Stimulated activated CD4-positive, alpha-beta T cell treated with anti-CD3 and anti-CD28 coated beads, TNF-alpha, amount 100 ng/mL, for 4 hours (primary cell): ENCODE measurements around the gene WRNIP1.
"Not testable (repeated sequence)": the region's sequence is repeated elsewhere in the genome, so short reads cannot be mapped to it uniquely, and the experiment has no call there.

Experiments used
- DNase-seq, 3 experiments: peaks; one replicate each; pipeline ENCODE4 v3.0.0-alpha.2; 2020; ENCODE audit warnings: low read depth in 3 of 3

Gene WRNIP1

DNA sequence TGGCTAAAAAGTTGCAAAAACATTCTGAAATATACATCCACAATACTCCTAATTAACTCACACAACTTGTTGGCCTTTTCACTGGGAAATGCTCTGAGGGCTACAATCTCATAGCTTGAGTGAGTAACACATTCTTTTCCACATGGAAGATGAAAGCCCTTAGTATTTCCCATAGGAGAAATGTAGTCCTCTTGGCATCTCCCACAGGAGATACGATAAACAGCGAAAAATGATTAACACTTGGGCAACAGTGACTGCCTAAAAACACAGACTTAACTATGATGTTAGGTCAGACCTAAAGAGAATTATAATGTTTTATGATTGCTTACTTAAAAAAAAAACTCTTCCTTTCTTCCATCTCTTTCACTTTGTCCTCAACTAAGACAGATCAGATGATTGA is 23.4 kb upstream of the WRNIP1 start:
- DNase-seq = no peak

DNA sequence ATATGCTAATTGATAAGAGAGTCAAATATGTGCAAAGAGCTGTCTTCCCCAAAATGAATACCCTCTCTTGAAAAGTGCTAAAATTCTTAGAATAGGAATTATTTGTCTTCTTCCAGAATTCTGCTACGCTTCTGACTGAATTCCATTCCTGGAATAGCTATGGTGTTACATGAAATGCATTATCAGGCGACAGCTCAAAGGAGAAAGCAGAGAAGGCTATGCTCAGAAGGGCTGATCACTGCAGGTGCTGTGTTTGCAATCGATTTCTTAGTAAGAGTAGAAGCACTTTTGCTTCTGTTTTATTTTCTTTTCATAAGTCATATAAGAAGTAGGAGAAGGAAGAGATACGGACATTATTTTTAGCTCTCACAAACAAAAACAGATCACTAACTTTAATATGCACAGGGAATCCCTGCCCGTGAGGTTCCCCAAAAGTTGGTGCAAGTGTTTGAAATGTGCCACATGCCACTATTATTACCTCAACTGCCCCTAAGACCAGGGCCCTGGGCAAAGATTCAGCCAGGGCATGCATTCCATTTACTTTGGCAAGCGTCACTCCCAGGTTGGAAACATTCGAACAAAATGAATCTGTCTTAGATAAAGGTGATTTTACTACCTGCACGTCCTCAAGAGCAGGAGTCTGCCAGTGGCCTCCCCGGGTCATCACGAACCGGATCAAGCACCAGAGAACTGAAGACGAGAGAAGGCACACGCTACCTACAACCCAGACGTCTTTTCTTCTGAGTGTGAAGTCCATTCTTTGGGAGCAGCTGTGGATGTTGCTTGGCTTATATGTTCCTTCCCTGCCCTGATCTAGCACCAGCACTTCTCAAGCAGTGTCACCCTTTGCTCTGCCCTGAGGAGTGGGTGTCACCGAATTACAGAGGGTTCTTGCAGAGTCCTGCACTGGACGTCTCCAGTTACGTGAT is 21.6 kb upstream of the WRNIP1 start:
- DNase-seq = no peak

DNA sequence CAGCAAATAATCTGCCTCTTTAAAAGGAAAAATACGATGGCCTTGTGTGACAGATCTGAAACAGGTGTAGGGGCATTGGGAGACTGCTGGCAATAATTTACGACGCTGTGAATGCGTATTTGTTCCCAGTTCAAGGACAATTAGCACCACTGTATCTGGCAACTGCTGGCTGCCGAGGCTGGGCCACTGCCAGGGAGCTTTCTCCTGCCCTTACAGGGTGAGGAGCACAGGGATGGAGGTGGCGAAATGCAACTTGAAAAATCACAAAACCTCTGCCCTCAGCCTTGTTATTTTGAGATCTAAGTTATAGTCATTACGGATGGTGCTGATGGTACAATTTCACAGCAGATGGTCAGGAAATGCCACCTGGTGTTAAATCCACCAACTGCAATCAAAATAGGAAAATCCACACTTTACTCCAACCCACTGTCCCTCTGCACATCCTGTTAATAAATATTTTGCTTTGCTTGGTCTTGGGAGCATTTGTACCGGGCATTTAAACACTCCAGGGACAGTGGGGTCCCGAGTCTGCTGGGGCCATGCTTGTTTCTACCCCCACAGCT is 20.9 kb upstream of the WRNIP1 start:
- DNase-seq = no peak

DNA sequence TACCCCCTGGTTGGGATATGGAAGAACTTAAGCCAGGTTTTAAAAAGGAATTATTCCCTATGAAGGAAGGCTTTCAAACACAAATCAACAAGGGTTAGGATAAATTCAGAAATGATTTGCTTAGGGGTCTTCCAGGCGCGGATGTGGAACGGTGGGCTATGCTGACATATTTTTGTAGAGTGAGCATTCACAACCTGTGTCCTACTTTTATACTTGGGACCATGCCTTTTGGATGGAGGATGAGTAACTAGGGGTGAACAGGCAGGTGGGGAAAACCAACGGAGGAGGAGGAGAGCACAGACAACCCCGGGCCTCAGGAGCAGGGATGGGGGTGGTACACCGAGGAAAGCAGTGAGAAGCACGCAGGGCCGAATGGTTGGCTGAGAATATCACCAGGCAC is 20.4 kb upstream of the WRNIP1 start:
- DNase-seq = no peak

DNA sequence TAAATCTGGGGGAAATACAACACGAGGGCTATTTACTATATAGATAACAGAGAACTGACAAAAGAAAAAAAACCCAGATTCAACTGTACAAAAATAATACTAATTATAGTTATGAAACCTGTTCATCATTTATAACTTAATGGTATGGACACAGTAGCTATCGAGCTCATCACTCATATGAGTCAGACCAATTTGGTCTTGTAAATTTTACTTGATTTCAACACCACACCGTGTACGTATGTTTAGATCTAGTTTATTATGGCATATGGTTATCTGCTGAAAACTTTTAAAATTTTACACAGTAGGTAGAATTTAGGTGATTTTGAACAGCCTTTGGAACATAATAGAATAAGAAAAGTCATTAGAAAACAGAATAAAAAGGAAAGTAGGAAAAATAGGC is 19.9 kb upstream of the WRNIP1 start:
- no peak for DNase-seq

DNA sequence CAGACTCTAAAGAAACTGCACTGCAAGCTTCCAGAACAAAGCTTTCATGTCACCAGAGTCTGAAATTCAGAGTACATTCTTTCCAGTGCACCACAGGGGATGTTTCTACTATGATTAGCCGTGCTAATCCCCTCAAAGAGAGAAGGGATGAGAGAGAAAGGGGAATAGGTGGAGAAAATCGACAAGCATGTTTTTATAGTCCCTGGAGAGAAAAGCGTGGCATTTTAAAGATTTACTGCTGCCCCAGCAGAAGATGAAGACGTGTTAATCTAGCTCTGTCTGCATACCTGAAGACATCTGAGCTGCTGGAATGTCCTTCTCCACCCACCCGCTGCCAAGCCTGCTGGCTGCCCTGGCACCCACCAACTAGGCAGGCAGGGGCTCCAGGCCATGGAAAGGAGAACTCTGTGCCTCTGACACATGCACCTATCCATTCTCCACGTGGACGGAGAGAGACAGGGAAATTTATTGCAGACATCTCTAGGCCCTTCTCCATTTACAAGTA is 18.6 kb upstream of the WRNIP1 start:
- DNase-seq = no peak

DNA sequence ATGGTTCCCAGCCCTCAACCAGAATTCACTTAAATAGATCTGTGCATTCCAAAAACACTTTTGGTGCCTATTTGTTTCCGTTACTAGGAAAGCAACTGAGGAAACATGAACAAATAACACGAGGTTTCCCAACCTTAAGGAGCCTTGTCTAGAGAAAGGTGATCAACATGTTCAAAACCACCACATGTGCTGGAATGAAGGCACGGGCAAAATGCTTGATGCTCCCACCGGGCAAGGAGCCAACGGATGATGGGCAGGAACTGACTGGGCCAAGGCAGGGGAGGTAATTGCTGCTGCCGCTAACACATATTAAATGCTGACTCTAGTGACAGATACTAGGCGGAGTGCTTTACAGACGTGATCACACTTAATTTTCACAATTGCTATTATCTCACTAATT is 17.0 kb upstream of the WRNIP1 start:
- DNase-seq = no peak

DNA sequence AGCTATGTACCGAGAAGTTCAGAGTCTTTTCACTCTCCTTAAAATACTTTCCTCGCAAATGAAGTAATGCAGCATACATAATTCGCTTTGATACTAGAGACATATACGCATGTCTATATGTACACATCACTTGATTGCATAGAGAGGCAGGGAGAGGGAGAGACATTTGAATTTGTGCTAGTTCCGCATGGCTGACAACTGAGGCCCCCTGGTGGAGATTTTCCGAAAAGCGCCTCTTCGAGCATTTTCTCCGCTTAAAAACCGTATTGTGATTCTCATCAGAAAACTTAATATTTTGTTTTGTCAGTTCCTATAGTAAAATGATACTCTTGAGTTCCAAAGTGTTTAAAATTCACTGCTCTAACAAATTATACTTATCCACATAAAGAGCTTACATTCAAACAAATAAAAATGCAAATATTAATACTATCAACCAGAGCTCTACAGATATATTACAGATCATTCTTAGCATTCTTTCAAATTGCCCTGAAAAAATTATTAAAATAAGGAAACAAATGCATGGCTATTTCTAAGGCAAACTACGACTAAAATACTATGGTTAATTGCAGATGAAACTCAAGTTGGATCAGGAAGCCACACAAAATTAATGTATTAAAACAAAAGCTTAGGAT is 15.1 kb upstream of the WRNIP1 start:
- DNase-seq = peak; percentile 38 to 44 (median 41)

DNA sequence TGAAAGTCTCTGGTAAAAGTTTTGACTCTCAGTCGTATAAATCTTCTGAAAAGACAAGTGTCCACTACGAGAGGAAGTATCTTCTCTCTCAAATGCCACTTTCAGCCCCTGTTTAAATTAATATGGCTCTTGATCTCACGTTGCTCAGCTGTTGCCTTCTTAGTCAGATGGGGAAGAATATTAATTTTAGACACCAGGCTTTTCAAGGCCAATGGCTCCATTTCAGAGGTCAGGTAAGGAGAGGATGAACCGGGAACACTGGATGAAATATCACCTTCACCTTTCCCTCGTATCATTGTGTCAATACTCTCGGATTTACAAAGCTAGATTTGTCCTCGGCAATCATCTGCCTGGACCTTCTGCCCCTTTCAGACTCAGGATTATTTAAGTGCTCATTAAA is 14.4 kb upstream of the WRNIP1 start, which contains the start of gene MYLK4:
Gene MYLK4 (minus strand): TSS at position 91 of the 400 bp plus-strand sequence. CDS start 1,628 bp downstream, outside the sequence.
- no peak for DNase-seq

DNA sequence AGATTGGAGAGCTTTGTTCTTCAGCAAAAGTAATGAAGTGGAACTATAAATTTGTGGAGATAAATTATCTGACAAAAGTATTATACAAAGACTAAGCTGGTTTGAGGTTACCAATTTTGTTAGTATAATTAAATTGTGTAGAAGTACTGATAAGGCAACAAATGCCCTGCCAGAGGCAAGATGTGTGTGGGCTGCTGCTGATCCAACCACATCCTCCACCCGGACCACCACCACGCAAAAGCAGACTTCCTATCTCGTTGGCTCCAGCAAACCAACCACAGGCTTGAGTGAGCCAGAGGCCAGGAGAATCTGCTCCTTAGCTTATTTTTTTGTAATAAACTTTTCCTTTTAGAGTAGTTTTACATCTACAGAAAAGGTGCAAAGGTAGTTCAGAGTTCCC is 13.3 kb upstream of the WRNIP1 start:
- DNase-seq = no peak

DNA sequence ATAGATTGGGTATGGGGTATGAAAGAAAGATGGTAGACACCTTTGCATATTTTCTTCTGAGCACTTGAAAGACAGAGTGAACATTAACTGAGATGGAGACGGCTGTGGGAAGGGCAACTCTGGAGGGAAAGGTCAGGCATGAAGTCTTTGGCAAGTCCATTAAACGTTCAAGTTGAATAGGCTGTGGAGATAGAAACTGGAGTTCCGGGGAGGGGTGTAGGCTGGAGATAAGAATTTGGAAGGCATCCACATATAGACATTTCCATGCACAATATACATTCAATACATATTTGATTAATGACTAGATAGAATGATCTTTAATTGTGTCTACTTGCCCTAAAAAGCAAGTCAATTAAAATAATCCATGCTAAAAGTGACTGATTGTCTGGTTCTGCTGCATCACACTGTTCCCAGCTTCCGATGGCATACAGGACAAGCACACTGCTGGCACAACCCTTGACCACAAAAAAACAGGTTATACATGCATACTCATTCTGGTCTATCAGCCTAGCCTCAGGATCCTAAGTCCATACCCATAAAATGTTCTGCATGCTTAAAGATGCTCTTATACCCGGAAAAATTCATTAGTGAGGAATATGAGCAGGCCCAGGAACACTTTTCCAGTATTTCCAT is 12.6 kb upstream of the WRNIP1 start:
- no peak for DNase-seq

DNA sequence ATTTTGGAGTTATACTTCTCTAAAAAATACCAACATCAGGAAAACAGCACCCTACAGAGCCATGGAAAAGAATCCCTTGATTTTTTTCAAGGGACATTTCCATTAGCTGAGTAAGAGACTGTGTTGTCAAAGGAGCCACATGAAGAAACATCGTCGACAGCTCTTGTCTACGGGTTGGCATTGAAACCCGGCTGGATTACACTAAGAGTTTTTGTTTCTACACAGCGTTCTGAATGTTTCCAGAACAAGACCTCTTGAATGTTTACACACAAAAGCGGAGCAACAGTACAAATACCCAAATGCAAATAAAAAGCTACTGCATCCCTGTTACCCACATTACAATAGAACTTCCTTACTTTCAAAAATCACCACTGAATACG is 12.1 kb upstream of the WRNIP1 start:
- no peak for DNase-seq

DNA sequence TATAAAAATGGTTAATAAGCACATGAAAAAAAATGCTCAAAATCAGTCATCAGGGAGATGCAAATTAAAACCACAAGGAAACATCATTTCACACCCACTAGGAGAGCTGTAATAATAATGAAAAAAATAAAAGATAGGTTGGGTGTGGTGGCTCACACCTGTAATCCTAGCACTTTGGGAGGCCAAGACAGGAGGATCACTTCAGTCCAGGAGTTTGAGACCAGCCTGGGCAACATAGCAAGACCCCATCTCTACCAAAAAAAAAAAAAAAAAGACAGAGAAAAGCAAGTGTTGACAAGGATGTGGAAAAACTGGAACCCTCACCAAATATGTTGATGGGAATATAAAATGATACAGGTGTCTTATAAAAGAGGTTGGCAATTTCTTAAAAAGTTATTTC is 11.4 kb upstream of the WRNIP1 start:
- DNase-seq = no peak

DNA sequence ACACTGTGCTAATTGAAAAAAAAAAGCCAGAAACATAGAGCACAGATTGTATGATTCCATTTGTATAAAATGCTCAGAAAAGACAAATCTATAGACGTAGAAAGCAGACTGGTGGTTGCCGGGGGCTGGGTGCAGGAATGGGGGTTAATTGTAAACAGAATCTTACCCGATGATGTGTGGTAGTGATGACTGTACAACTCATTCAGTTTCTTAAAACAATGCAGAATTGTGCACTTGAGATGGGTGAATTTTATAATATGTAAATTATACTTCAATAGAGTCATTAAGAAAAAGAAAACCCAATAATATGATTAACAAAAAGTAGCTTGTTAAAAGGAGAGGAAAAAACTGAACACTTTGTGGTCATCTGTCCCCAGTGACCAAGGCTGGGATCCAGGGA is 10.8 kb upstream of the WRNIP1 start:
- DNase-seq = no peak

DNA sequence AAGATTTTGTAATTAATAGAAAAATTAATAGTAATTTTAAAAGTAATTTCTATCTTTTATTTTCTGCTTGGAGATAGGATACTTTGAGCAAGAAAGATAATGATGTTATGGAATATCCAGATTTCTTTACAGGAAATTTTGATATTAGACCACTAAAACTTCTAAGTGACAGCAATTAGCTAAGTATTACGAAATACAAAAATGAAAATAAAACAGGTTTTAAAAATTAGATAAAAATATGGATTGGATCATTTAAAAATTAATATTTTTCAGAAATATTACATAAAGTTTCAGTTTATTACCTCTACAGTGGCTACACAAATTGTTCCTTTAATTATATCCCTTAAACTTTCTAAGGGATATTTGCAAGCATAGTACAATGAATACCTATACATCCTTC is 10.3 kb upstream of the WRNIP1 start:
- DNase-seq = no peak

DNA sequence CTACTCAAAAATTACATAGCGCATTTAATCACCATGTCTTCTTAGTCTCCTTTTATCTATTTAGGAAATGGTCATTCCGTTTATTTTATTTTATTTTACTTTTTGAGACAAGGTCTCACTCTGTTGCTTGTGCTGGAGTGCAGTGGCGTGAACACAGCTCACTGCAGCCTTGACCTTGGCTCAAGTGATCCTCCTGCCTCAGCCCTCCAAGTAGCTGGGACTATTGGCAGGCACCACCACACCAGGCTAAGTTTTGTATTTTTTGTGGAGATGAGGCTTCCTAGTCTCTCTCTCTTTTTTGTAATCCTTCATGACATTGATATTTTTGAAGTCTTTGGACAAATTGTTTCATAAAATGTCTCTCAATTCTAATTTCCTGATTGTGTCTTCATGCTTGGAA is 9.7 kb upstream of the WRNIP1 start:
- DNase-seq = no peak

DNA sequence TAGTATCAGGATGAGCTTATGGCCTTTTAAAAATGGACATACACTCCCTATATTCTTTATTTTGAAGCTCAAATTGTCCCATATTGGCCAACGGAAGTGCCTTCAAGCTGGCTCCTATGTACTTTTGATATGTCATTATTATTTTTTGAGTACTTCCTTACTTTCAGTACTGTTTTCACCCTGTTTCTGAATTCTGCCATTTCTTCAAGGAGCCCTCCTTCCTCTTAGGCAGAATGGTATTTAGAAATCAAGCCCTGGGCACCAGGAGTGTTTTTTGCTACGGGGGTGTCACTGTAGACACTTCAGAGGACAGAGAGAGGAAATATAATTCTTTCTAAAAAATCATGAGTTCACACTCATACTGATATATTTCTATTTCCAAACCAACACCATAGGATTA is 9.0 kb upstream of the WRNIP1 start:
- no peak for DNase-seq

DNA sequence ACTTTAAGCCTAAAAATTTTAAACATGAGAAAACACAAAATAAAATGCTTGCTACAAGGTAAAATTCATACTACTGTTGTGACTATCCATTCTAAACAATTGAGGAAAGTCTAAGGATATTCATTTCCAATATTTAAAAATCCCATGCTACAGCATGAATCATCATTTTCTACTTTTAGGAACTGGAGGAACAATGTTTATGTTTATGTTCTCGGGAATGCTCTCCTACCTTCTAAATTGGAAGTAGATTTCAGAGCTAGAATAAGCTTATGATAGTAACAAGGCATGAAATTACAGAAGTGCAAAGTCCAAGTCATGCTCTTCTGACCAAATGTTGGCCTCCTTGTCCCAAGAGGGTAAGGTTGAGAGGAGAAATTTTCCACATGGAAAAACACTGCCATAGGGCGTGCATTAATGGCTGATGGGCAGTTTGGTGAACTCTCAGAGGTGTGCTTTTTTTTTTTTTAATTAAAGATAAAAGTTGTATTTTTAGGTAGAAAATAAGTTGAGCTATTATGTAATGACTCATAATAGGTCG is 8.4 kb upstream of the WRNIP1 start:
- no peak for DNase-seq

DNA sequence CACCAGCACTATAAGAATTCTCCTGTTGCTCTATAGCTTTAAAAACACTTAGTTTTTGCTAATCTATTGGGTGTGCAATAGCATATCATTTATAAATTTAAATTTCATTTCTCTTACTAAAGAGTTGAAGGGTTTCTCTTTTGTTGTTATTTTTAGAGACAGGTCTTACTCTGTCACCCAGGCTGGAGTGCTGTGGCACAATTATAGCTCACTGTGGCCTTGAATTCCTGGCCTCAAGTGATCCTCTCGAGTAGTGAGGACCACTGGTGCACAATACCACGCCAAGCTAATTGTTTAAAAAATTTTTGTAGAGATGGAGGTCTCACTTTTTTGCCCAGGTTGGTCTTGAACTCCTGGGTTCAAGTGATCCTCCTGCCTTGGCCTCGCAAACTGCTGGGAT is 6.2 kb upstream of the WRNIP1 start:
- no peak for DNase-seq

DNA sequence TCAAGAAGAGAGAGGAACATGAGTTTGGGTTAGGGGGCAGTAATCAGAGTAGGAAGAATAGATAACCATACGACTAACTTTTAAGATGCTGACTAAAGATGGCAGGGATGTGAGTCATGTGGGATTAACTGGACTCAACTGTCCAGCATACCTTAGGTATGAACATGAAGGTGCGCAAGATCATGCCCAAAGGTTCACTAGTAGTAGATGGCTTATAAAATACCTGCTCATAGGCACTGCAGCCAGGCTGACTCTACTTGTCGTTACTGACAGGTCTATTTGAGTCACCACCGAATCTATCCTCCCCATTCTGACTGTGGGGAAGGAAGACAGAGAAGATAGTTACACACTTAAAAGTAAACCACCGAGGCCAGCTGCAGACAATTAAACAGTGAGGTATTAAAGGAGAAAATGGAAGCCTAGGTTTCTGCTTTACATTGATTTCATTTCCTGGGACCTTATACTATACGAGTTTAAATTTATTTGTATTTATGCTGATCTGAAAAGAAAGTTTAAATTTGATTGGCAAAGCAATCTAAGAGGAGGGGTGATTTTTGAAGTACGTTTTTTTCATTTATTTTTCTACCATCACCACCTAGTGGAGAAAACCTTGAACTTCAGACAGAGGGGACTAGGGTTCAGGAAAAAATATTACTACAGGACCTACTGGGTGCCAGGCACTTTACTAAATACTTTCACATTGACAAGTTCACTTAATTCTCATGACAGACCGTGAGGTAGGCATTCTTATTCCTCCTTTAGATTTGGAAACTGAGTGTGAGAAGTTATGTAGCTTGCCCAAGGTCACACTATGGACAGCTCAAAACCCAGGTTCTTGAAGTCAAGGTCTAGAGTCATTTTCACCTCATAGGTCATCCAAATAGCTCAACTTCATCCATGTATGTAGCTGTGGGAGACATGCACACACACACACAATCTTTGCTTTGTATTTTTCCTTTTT is 4.0 kb upstream of the WRNIP1 start:
- no peak for DNase-seq

DNA sequence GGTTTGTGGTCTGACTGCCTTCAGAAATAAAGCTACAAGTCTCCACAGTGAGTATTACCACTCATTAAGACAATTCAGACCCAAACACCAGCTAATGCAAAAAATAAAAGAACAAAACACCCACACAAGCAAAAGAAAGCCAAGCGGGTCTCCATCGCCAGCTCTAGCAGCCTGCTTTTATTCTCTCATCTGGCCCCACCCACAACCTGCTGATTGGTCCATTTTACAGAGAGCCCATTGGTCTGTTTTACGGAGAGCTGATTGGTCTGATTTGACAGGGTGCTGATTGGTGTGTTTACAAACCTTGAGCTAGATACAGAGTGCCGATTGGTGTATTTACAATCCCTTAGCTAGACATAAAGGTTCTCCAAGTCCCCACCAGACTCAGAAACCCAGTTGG is 2.3 kb upstream of the WRNIP1 start:
- DNase-seq = not testable (repeated sequence)
